PC-9 (cell line): ENCODE data around the gene ZMIZ1. TPM values are rescaled to one million over a fixed set of nuclear protein-coding genes. Genes with fewer than 3 reads are reported as not detected.

Experiments used
- BruUV-seq: library from RNA; stranded (reverse); fragments of 400-500 nt; replicated peaks from 2 replicates; lab custom pipeline; 2021; lab: Mats Ljungman, UMichigan
- CTCF ChIA-PET: fragments of 300-600 bp; sonication (Branson Sonifier 250); formaldehyde crosslinking; loops from one replicate; lab custom pipeline; 2022; ENCODE audit warnings: antibody characterized with exemption; lab: Charles Lee
- POLR2A ChIA-PET: fragments of 300-600 bp; sonication (Branson Sonifier 250); formaldehyde crosslinking; loops from one replicate; lab custom pipeline; 2022; ENCODE audit warnings: antibody characterized with exemption; ENCODE audit not compliant: unreplicated experiment; lab: Charles Lee
- DNase-seq, 2 experiments: peaks; one replicate each; pipeline versions ENCODE4 v3.0.0 to v3.0.0-alpha.2; 2015 to 2022; ENCODE audit warnings: mixed read lengths in 1 of 2
- H2AFZ ChIP-seq: fragments of 200-600 bp; sonication (generic); 2 replicates; pipeline ENCODE4 v1.8.1; 2017; ENCODE audit warnings: antibody characterized with exemption
- H3F3A ChIP-seq: fragments of 200-600 bp; sonication (generic); 2 replicates; pipeline ENCODE4 v1.8.1; 2017; ENCODE audit warnings: antibody characterized with exemption, mild to moderate bottlenecking, low read depth; ENCODE audit not compliant: insufficient read depth
- H3K27ac ChIP-seq: fragments of 200-600 bp; sonication (generic); 2 replicates; pipeline ENCODE4 v1.6.1; 2016; ENCODE audit warnings: mixed run types
- H3K27me3 ChIP-seq: fragments of 200-600 bp; sonication (generic); 2 replicates; pipeline ENCODE4 v1.6.1; 2016; ENCODE audit warnings: low read depth, mixed run types; ENCODE audit not compliant: insufficient read depth
- H3K36me3 ChIP-seq: fragments of 200-600 bp; sonication (generic); 2 replicates; pipeline ENCODE4 v1.6.1; 2016; ENCODE audit warnings: low read depth, mixed run types
- H3K4me1 ChIP-seq: fragments of 200-600 bp; sonication (generic); replicated peaks from 2 replicates; pipeline ENCODE4 v1.6.1; 2016; ENCODE audit warnings: mixed run types; ENCODE audit not compliant: insufficient read depth
- H3K4me2 ChIP-seq: fragments of 200-600 bp; sonication (generic); 2 replicates; pipeline ENCODE4 v1.6.1; 2017; ENCODE audit warnings: mixed run types
- H3K4me3 ChIP-seq: fragments of 200-600 bp; sonication (generic); 2 replicates; pipeline ENCODE4 v1.6.1; 2016; ENCODE audit warnings: mixed run types
- H3K79me2 ChIP-seq: fragments of 200-600 bp; sonication (generic); 2 replicates; pipeline ENCODE4 v1.6.1; 2017; ENCODE audit warnings: low read depth, mixed run types
- H3K9me2 ChIP-seq: fragments of 200-600 bp; sonication (generic); 2 replicates; pipeline ENCODE4 v1.8.1; 2017; ENCODE audit warnings: mild to moderate bottlenecking; ENCODE audit not compliant: insufficient read depth
- H3K9me3 ChIP-seq: fragments of 200-600 bp; sonication (generic); 2 replicates; pipeline ENCODE4 v1.8.1; 2016; ENCODE audit warnings: low read depth; ENCODE audit not compliant: insufficient read depth
- H4K20me1 ChIP-seq: fragments of 200-600 bp; sonication (generic); 2 replicates; pipeline ENCODE4 v1.8.1; 2017; ENCODE audit not compliant: insufficient read depth
- EZH2 ChIP-seq: fragments of 200-600 bp; sonication (generic); IDR thresholded peaks from 2 replicates; pipeline ENCODE4 v1.8.0; 2017; ENCODE audit warnings: antibody characterized with exemption, low read depth
- intact Hi-C: fragments of 100-400 bp; cut with micrococcal nuclease; formaldehyde crosslinking; loops from one replicate; pipeline ENCODE4 v1.10.0; 2022; ENCODE audit not compliant: unreplicated experiment
- total RNA-seq: library from RNA; stranded (reverse); gene quantifications from 2 replicates; pipeline ENCODE4 v1.2.3, GENCODE V29; 2021
- TF ChIP-seq, protein P1 (sequence below): fragments of 200-600 bp; sonication (generic); conservative IDR thresholded peaks from 2 replicates; pipeline ENCODE4 v1.6.1; 2017; ENCODE audit warnings: mixed run types, antibody characterized with exemption, mild to moderate bottlenecking, moderate library complexity

ZMIZ1 gene
- total RNA-seq, 1 experiment from 2014 or later: 47.6 TPM

DNA sequence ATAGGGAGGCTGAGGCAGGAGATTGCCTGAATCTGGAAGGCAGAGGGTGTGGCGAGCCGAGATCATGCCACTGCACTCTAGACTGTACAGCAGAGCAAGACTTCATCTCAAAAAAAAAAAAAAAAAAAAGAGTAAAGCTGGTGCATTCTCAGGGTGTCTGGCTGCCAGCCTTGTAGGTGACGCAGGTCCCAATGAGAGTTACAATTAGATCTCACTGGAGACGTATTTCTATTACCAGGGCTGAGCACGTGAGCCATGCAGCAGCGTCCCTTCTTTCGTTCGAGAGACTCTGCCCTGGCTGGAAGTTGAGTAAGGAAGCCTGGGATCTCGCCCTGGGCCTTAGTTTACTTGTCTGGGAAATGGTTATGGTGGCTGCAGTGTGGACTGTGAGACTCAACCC, 22.4 kb upstream of the ZMIZ1 start:
- Histone ChIP-seq H3K4me2 (no peak overlapping the region), H3K36me3 (no peaks in the 10 kb centered on the region), H3K9me2 (no peaks in the 10 kb centered on the region), H4K20me1 (no peaks in the 10 kb centered on the region), H3K4me1 (peaks cover 13% of the 10 kb centered on the region; the same call in 1 of the 2 replicates), H3K27ac (no peak overlapping the region), H3K79me2 (no peaks in the 10 kb centered on the region), H2AFZ (no peak overlapping the region), H3K27me3 (no peaks in the 10 kb centered on the region), H3K4me3 (no peak overlapping the region), H3K9me3 (no peaks in the 10 kb centered on the region), H3F3A (0 out of 2 replicates have a peak, but pooled peaks cover 3% of the 10 kb centered on the region)
- TF ChIP-seq, protein P1, sequence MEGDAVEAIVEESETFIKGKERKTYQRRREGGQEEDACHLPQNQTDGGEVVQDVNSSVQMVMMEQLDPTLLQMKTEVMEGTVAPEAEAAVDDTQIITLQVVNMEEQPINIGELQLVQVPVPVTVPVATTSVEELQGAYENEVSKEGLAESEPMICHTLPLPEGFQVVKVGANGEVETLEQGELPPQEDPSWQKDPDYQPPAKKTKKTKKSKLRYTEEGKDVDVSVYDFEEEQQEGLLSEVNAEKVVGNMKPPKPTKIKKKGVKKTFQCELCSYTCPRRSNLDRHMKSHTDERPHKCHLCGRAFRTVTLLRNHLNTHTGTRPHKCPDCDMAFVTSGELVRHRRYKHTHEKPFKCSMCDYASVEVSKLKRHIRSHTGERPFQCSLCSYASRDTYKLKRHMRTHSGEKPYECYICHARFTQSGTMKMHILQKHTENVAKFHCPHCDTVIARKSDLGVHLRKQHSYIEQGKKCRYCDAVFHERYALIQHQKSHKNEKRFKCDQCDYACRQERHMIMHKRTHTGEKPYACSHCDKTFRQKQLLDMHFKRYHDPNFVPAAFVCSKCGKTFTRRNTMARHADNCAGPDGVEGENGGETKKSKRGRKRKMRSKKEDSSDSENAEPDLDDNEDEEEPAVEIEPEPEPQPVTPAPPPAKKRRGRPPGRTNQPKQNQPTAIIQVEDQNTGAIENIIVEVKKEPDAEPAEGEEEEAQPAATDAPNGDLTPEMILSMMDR: no peak
- no peak for TF ChIP-seq EZH2
- BruUV-seq: no TSS peak
- ChIA-PET CTCF (interaction anchor here (0.6 kb wide), 1 partner anchor 41 kb away, joined by 8 read pairs; no protein-coding TSS in a partner anchor), POLR2A (no interaction called here)
- intact Hi-C loops: no loop called here
- no peak for DNase-seq

DNA sequence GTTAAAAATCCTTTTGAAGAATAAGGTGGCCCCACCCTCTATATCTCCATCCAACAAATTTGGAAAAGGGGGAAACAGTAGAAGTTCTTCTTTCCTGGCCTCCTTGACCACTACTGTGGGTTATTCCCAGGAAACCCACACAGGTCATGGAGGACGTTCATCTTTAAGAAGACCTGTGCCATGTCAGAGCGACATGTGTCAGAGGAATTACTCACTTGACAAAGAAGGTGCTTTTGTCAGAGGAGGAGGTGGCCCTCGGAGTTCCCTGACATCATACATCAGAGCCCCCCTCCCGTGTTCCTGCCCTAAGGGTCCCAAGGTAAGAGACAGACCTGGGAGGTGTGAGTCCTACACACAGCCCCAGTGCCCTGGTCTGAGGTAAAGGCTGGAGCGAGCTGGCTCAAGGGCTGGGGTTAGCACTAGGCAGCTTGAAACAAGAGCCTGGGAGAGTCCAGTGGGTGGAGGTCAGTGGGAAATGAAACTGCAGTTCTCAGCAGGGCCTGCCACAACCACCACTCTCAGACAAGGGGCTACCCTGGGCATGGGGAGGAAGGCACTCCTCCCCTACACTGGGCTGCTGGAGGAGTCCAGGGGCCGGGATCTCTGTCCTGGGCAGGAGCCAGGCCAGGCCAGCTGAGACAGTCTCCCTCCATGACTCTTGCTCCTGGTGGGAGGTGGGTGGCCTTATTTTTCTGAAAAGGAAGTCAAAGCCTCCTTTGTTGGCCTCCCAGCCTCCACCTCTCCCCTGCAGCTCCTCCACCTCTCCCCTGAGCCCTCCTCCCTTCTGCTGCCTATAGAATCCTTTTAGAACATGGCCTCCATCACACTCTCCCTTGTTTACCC, 21.8 kb upstream of the ZMIZ1 start:
- Histone ChIP-seq H3K4me1 (peaks cover 13% of the 10 kb centered on the region; the same call in 1 of the 2 replicates), H3K9me3 (no peaks in the 10 kb centered on the region), H3K9me2 (no peaks in the 10 kb centered on the region), H3K27ac (no peak overlapping the region), H3K4me3 (no peak overlapping the region), H3F3A (0 out of 2 replicates have a peak, but pooled peaks cover 3% of the 10 kb centered on the region), H4K20me1 (no peaks in the 10 kb centered on the region), H3K36me3 (no peaks in the 10 kb centered on the region), H3K79me2 (no peaks in the 10 kb centered on the region), H3K4me2 (no peak overlapping the region), H3K27me3 (no peaks in the 10 kb centered on the region), H2AFZ (no peak overlapping the region)
- no TSS peak for BruUV-seq
- intact Hi-C loops: no loop called here
- DNase-seq: no peak
- POLR2A ChIA-PET: interaction anchor here (0.6 kb wide), 1 partner anchor 769 kb away, joined by 6 read pairs; no protein-coding TSS in a partner anchor
- TF ChIP-seq, protein P1: no peak
- TF ChIP-seq EZH2: no peak
- CTCF ChIA-PET: interaction anchor here (0.6 kb wide), 1 partner anchor 42 kb away, joined by 8 read pairs; no protein-coding TSS in a partner anchor

DNA sequence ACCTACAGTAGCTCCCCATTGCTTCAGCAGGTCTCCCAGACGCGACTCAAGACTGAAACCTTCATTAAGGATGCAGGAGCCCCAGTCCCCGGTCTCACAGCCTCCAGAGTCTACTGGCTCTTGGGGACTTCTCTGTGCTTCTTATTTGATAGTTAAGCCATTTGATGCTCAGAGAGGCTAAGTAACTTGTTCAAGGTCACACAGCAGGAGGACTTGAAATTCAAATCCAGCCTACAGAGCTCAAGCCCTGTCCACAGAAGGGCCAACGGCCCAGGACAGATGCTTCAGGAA, 21.2 kb upstream of the ZMIZ1 start:
- no TSS peak for BruUV-seq
- H3K4me2 ChIP-seq: no peak overlapping the region
- ChIA-PET POLR2A (interaction anchor here (0.6 kb wide), 1 partner anchor 770 kb away, joined by 6 read pairs; no protein-coding TSS in a partner anchor), CTCF (no interaction called here)
- no peak overlapping the region for H3K27ac ChIP-seq
- H3K27me3 ChIP-seq: no peaks in the 10 kb centered on the region
- H3K9me3 ChIP-seq: no peaks in the 10 kb centered on the region
- H3K4me1 ChIP-seq: peaks cover 13% of the 10 kb centered on the region; the same call in 1 of the 2 replicates
- TF ChIP-seq, protein P1: no peak
- no peak for TF ChIP-seq EZH2
- DNase-seq: no peak
- no peak overlapping the region for H2AFZ ChIP-seq
- no peaks in the 10 kb centered on the region for H3K36me3 ChIP-seq
- intact Hi-C loops: no loop called here
- H3K79me2 ChIP-seq: no peaks in the 10 kb centered on the region
- no peak overlapping the region for H3K4me3 ChIP-seq
- H4K20me1 ChIP-seq: no peaks in the 10 kb centered on the region
- H3F3A ChIP-seq: 0 out of 2 replicates have a peak, but pooled peaks cover 3% of the 10 kb centered on the region
- no peaks in the 10 kb centered on the region for H3K9me2 ChIP-seq
